Measurements from ENCODE around the gene NBAS.

The NBAS gene

GRCh38 chr2:15120631-15121030 lies 440.5 kb downstream of the NBAS start:
- Histone ChIP-seq H3K4me2 (ENCODE audit: low read length) (no peak overlapping the region), H3K4me1 (ENCODE audit: low read length) (peaks cover 16% of the 10 kb centered on the region), H3K9me3 (ENCODE audit: insufficient read depth, low read length) (no peaks in the 10 kb centered on the region), H3K36me3 (replicated peaks; ENCODE audit: low read depth, low read length) (no peaks in the 10 kb centered on the region), H3K27me3 (ENCODE audit: low read depth, low read length) (no peaks in the 10 kb centered on the region), H3K4me3 (ENCODE audit: low read length) (no peak overlapping the region), H2AFZ (ENCODE audit: low read depth, low read length) (no peak overlapping the region), H4K20me1 (ENCODE audit: insufficient read depth, low read length) (no peaks in the 10 kb centered on the region), H3K79me2 (ENCODE audit: low read length) (no peaks in the 10 kb centered on the region), H3K27ac (ENCODE audit: low read length) (no peak overlapping the region), H3K9ac (ENCODE audit: low read length) (no peak overlapping the region)
- no peak for TF ChIP-seq CTCF (IDR thresholded peaks at IDR 0.05; ENCODE audit: low read depth, low read length)
- TF ChIP-seq EZH2phosphoT487 (IDR thresholded peaks at IDR 0.05; ENCODE audit: low read depth), result no peak

GRCh38 chr2:15119722-15120175 lies 441.4 kb downstream of the NBAS start:
- no peaks in the 10 kb centered on the region for H3K36me3 ChIP-seq (replicated peaks; ENCODE audit: low read depth, low read length)
- H3K9ac ChIP-seq (ENCODE audit: low read length), result no peak overlapping the region

GRCh38 chr2:15117409-15118050 lies 443.6 kb downstream of the NBAS start:
- no peaks in the 10 kb centered on the region for H4K20me1 ChIP-seq (ENCODE audit: insufficient read depth, low read length)
- no peaks in the 10 kb centered on the region for H3K27me3 ChIP-seq (ENCODE audit: low read depth, low read length)
- no peak overlapping the region for H2AFZ ChIP-seq (ENCODE audit: low read depth, low read length)
- no peak overlapping the region for H3K4me3 ChIP-seq (ENCODE audit: low read length)
- no peaks in the 10 kb centered on the region for H3K79me2 ChIP-seq (ENCODE audit: low read length)
- peaks cover 16% of the 10 kb centered on the region for H3K4me1 ChIP-seq (ENCODE audit: low read length)
- no peak overlapping the region for H3K9ac ChIP-seq (ENCODE audit: low read length)
- no peaks in the 10 kb centered on the region for H3K36me3 ChIP-seq (replicated peaks; ENCODE audit: low read depth, low read length)
- TF ChIP-seq CTCF (IDR thresholded peaks at IDR 0.05; ENCODE audit: low read depth, low read length), result no peak
- H3K9me3 ChIP-seq (ENCODE audit: insufficient read depth, low read length), result peaks cover 3% of the 10 kb centered on the region; the same call in 1 of the 2 replicates
- no peak overlapping the region for H3K4me2 ChIP-seq (ENCODE audit: low read length)
- no peak overlapping the region for H3K27ac ChIP-seq (ENCODE audit: low read length)

More at GRCh38 chr2:15119722-15120175, 441.4 kb downstream of the NBAS start:
- TF ChIP-seq CTCF (IDR thresholded peaks at IDR 0.05; ENCODE audit: low read depth, low read length), result no peak
- TF ChIP-seq EZH2phosphoT487 (IDR thresholded peaks at IDR 0.05; ENCODE audit: low read depth), result no peak
- Histone ChIP-seq H3K4me3 (ENCODE audit: low read length) (no peak overlapping the region), H2AFZ (ENCODE audit: low read depth, low read length) (no peak overlapping the region), H3K27ac (ENCODE audit: low read length) (no peak overlapping the region), H3K4me1 (ENCODE audit: low read length) (peaks cover 16% of the 10 kb centered on the region), H3K79me2 (ENCODE audit: low read length) (no peaks in the 10 kb centered on the region), H3K9me3 (ENCODE audit: insufficient read depth, low read length) (no peaks in the 10 kb centered on the region), H3K27me3 (ENCODE audit: low read depth, low read length) (no peaks in the 10 kb centered on the region), H4K20me1 (ENCODE audit: insufficient read depth, low read length) (no peaks in the 10 kb centered on the region), H3K4me2 (ENCODE audit: low read length) (no peak overlapping the region)
